Activated CD8-positive, alpha-beta memory T cell treated with anti-CD3 and anti-CD28 coated beads for 48 hours (primary cell): ENCODE measurements around the gene ZNF282.

Experiments used
- DNase-seq, 3 experiments: peaks; one replicate each; pipeline ENCODE4 v3.0.0-alpha.2; 2020; ENCODE audit warnings: low read depth in 2 of 3, low spot score in 2 of 3

Gene ZNF282

GRCh38 chr7:149195180-149196150 is at the start of gene ZNF282:
TSS of gene ZNF282 (plus strand) at chr7:149195546. CDS start at chr7:149195590, 44 bp downstream.
- DNase-seq, result peak; percentile 59 to 71 (median 60)

GRCh38 chr7:149147072-149147751 is 48.1 kb upstream of the ZNF282 start, which contains the start of gene ZNF398:
TSS of gene ZNF398 (plus strand) at chr7:149147453. CDS start at chr7:149147743, 290 bp downstream.
- peak; percentile 61 to 72 (median 66) for DNase-seq

GRCh38 chr7:149147752-149148653 is 47.3 kb upstream of the ZNF282 start:
- DNase-seq, result peak; percentile 27 to 40 (median 38)

- DNase-seq, result no peak
Observed at GRCh38 chr7:149150981-149151380, 44.4 kb upstream of the ZNF282 start.

DNA sequence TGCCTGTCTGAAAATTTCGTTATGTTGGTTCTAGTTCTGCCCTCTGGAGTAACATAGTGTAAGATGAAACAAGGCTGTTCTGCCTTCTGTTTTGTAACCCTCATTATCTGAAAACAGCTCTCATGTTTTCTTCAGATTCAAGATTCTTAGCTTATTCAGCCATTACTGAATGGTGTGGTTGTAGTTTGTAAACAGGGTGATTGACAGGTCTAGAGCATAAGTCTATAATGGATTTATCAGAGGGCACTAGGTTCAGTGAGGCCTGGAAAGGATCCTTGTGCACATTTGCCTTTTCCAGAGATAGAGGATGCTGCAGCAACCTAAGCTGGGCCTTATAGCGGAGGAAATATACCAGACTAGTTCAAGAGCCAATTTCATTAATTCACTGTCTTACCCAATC is 42.0 kb upstream of the ZNF282 start:
- no peak for DNase-seq

DNA sequence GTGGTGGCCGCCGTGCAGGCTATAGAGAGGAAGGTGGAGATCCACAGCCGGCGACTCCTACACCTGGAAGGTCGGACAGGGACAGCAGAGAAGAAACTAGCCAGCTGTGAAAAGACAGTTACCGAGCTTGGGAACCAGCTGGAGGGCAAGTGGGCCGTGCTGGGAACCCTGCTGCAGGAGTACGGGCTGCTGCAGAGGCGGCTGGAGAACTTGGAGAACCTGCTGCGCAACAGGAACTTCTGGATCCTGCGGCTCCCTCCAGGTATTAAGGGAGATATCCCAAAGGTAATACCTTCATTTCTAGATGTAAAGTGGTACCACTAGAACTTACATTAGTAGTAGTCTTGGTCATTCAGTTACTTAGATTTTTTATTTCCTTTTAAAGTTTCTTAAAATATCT is 41.3 kb upstream of the ZNF282 start:
- no peak for DNase-seq

DNA sequence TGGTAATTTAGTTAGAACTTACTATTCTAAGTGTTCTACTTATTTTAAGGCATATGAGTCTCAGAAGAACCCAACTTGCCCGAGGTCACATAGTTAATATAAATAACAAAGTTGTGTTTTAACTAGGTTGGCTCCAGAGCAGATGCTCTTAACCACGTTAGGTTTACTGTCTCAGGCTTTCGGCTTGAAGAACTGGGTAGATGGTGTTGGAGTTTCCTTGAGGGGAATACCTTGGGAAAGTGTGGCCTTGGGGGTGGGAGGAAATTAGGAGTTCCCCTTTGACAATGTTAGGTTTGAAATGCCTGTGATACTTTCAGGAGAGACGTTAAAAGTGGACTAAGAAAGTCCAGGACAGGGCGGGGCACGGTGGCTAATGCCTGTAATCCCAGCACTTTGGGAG is 38.4 kb upstream of the ZNF282 start:
- DNase-seq, result no peak

- no peak for DNase-seq
Observed at GRCh38 chr7:149161241-149161848, 34.0 kb upstream of the ZNF282 start.

DNA sequence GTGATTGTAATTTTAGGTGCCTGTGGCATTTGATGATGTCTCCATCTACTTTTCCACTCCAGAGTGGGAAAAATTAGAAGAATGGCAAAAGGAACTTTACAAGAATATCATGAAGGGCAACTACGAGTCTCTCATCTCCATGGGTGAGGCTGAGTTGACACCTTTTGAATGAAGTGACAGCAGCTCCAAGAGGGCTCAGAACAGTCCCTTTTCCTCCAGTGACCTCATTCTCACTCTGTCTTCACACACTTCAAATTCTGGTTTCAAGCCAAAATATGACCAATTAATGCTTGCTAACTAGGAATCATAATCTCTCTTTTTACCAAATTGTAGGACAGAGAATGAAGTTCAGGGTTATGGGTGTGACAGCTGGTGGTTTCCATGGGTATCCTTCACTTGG is 29.2 kb upstream of the ZNF282 start:
- no peak for DNase-seq

GRCh38 chr7:149166630-149167352 is 28.6 kb upstream of the ZNF282 start:
- DNase-seq, result no peak

GRCh38 chr7:149171892-149172533 is 23.3 kb upstream of the ZNF282 start:
- DNase-seq, result no peak

- no peak for DNase-seq
Observed at GRCh38 chr7:149172534-149172920, 22.8 kb upstream of the ZNF282 start.

DNA sequence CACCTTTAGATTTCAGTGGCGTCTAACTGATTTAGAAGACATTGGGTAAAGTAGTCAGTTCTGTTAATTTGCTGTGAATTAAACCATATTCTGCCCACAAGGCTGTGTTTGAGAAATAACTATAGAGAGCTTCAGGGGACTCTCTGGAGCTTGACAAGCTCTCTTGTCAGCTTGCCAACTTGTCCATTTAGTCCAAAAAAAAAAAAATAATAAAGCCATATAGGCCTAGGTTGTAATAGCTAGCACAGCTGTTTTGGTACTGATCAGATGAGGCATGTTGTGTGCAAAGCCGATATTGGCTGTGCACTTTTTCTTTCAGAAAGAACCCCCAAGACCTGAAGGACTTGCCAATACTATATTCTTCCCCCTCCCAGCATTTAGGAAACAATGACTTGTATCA is 20.2 kb upstream of the ZNF282 start:
- no peak for DNase-seq

DNA sequence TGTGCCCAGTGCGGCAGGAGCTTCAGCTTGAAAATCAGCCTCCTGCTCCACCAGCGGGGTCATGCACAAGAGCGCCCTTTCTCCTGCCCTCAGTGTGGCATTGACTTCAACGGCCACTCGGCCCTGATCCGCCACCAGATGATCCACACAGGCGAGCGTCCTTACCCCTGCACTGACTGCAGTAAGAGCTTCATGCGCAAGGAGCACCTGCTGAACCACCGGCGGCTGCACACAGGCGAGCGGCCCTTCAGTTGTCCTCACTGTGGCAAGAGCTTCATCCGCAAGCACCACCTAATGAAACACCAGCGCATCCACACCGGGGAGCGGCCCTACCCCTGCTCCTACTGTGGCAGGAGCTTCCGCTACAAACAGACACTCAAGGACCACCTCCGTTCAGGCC is 16.1 kb upstream of the ZNF282 start:
- DNase-seq, result no peak

DNA sequence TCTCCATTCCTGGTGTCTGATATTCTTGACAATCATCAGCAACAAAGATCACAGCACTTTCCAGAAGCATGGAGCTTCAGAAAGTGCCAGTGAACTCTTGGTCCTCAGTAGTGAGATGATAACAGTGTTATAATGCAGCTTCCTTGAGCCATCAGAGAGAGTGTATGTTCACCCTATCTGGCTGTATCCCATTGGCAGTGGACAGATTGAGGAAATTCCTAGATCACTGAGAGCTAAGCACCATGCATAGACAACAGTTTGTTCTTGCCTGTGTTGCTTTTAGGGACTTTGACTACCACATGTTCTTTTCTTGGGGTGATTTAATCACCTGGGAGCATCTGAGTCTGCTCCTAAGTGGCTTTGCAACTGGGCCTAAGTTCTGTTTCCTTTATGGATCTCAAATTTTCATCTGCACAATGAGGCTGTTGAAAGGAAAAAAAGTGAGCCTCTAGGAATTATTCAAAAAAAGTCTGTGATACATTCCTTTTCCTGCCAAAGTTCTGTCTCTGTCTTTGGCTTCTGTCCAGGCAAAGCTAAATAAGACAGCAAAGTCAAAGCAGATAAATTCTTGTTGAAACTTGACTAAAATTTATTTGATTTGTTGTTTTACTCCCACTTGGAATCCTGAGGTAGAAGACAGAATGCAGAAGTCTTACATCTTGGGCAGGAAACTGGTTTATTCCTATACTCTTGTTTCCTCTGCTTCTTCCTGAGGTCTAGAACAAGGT is 14.5 kb upstream of the ZNF282 start:
- no peak for DNase-seq

DNA sequence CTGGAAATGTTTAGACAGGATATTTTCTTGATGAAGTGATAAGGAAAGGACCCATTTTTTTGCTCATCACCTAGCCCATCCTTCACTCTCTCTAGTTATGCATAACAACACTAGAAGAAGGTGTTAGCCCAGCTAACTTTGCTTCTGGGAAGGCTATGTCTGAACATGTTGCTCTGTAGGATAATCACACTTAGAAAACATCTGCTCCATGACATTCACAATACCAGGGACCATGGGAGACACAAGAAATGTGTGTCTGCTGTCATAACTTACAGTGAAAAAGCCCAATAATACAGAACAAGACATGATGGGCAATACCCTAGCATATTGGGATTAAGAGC is 13.9 kb upstream of the ZNF282 start:
- DNase-seq, result no peak

DNA sequence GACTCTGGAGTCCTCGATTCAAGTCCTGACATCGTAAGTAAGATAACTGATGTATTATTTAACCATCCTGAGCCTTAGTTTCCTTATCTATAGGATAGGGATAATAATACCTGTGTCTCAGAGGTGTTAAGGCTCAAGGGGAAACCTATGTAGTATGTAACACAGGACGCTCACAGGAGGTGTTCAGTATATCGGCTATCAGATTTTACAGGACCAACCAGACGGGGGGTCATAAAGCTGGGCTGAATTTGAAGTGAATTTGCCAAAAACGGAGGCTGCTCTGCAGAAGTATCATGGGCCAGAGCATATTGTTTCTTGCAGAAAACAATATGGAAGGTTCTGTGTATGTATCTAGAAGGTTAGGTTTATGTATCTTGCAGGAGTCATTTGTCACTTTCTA is 11.1 kb upstream of the ZNF282 start:
- DNase-seq, result no peak

GRCh38 chr7:149188213-149188612 is 7.1 kb upstream of the ZNF282 start:
- DNase-seq, result no peak

DNA sequence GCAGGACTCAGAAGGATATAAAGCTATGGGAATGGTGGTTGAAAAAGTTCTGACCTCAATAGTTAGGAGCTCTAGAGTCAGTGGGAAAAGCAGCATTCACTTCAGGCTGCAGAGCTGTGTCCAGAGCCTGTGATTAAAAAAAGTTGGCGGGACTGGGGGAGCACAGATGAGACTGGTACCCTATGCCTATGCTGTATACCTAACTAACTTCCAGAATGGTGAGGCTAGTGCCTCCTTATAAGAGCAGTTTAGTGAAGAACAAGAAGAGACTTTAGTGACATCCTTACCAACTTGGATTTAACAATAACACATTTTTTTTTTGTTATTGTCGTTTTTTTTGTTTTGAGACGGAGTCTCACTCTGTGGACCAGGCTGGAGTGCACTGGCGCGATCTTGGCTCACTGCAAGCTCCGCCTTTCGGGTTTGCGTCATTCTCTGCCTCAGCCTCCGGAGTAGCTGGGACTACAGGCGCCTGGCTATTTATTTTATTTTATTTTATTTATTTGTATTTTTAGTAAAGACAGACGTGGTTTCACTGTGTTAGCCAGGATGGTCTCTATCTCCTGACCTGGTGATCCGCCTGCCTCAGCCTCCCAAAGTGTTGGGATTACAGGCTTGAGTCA is 6.6 kb upstream of the ZNF282 start:
- no peak for DNase-seq
